AG10803 (cell line): ENCODE data around the gene CTDSP2.

Experiments used
- DNase-seq: peaks from one replicate; pipeline ENCODE4 v3.0.0; 2010; ENCODE audit warnings: low read depth
- H3K4me3 ChIP-seq: 2 replicates; pipeline ENCODE4 v1.5.1; 2011; ENCODE audit warnings: mild to moderate bottlenecking, low read length, control low read depth
- CTCF ChIP-seq: conservative IDR thresholded peaks from 2 replicates; pipeline ENCODE4 v1.5.1; 2011; ENCODE audit warnings: mild to moderate bottlenecking, low read length, control low read depth, inconsistent platforms

CTDSP2 gene

GRCh38 chr12:57816855-57817151 lies 29.7 kb downstream of the CTDSP2 start:
- no peak for TF ChIP-seq CTCF
- H3K4me3 ChIP-seq: no peak overlapping the region
- DNase-seq: peak; percentile 63

- H3K4me3 ChIP-seq: no peak overlapping the region
- TF ChIP-seq CTCF: no peak
- no peak for DNase-seq
Measured at GRCh38 chr12:57816001-57816854, 30.3 kb downstream of the CTDSP2 start.

- DNase-seq: no peak
- H3K4me3 ChIP-seq: no peak overlapping the region
- peak; percentile 6; the same call in 1 of the 2 replicates for TF ChIP-seq CTCF
Measured at GRCh38 chr12:57815177-57816000, 31.1 kb downstream of the CTDSP2 start.

GRCh38 chr12:57813971-57814772 lies 32.4 kb downstream of the CTDSP2 start:
- no peak for TF ChIP-seq CTCF
- DNase-seq: no peak
- H3K4me3 ChIP-seq: no peak overlapping the region

GRCh38 chr12:57813111-57813970 lies 33.2 kb downstream of the CTDSP2 start:
- no peak for DNase-seq
- no peak for TF ChIP-seq CTCF
- no peak overlapping the region for H3K4me3 ChIP-seq

- no peak overlapping the region for H3K4me3 ChIP-seq
- no peak for DNase-seq
- no peak for TF ChIP-seq CTCF
Measured at GRCh38 chr12:57811028-57811755, 35.3 kb downstream of the CTDSP2 start.
